Dermis microvascular lymphatic vessel endothelial cell (primary cell): ENCODE measurements around the gene ARFRP1. TPM values are rescaled to one million over a fixed set of nuclear protein-coding genes. Genes with fewer than 3 reads are reported as not detected.
A peak's percentile ranks its signal among the peaks of the same experiment; 100 is the strongest.
"Not testable (repeated sequence)": the region's sequence is repeated elsewhere in the genome, so short reads cannot be mapped to it uniquely, and the experiment has no call there.

Source experiments
- DNase-seq, 2 donors: peaks; one replicate each; pipeline versions ENCODE4 v3.0.0 to v3.0.0-alpha.2; 2010; ENCODE audit warnings: low read depth in 2 of 2
- total RNA-seq: library from RNA; depleted of rRNA; stranded (reverse); fragments of >200 nt; gene quantifications from 2 replicates; pipeline ENCODE4 v1.2.1, GENCODE V29; 2014

The ARFRP1 gene
- total RNA-seq, 1 donor from 2014 or later, result 22.5 TPM

DNA sequence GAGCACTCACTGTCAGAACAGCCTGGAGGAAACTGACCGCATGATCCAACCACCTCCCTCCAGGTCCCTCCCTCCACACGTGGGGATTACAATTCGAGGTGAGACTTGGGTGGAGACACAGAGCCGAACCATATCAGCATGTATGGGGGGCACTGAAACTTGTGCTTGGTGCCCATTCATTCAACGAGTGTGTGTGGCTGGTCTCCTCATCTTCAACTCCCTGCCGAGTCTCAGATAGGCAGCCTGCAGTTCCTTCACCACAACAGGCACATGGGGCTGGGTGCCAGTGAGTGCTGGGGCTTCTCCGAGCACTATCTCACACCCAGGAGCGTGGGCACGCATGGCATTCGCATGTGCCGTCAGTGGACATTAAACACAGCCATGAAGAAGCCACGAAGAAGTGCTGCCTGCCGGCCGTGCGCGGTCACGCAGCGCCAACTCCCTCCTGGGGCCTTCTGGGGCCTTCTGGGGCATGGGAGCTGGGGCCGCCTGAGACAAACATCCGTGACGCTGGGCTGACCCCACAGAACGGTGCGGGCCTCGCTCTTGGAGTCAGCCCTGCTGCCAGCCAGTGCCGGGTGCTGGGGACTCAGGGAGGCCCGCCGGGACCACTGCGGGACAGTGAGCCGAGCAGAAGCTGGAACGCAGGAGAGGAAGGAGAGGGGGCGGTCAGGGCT, 50.4 kb downstream of the ARFRP1 start:
- no peak for DNase-seq

- DNase-seq, result no peak
Observed at GRCh38 chr20:63656451-63656850, 51.3 kb downstream of the ARFRP1 start.

GRCh38 chr20:63655249-63655648, 52.5 kb downstream of the ARFRP1 start:
- DNase-seq, result no peak

- no peak for DNase-seq
Observed at GRCh38 chr20:63653974-63654668, 53.7 kb downstream of the ARFRP1 start.

GRCh38 chr20:63653041-63653973, 54.5 kb downstream of the ARFRP1 start, which contains the start of gene STMN3:
Gene STMN3 (minus strand): TSS chr20:63653424. CDS start chr20:63653345, 79 bp downstream.
- peak; percentile 37 to 80 for DNase-seq

GRCh38 chr20:63652192-63652980, 55.4 kb downstream of the ARFRP1 start:
- no peak for DNase-seq

DNA sequence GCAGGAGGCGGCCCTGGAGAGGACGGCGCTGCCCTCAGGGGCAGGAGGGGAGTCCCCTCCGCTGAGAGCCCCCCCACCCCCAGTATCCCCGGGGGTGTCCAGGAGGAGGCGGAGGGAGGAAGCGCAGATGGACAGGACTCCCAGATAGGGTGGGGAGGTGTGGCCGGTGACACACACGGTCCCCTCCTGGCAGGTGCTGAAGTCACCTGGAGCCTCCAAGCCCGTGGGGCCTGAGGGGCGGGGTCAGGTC, 55.9 kb downstream of the ARFRP1 start:
- no peak for DNase-seq

GRCh38 chr20:63650486-63650885, 57.3 kb downstream of the ARFRP1 start:
- DNase-seq, result not testable (repeated sequence)

GRCh38 chr20:63648895-63649589, 58.7 kb downstream of the ARFRP1 start:
- no peak for DNase-seq

Other genes starting within 250 kb of the ARFRP1 start
- not detected in 2 replicates for gene KCNQ2, start 235.3 kb downstream of the ARFRP1 start, total RNA-seq
- 9.2 and 22.0 TPM in 2 replicates for gene EEF1A2, start 208.9 kb downstream of the ARFRP1 start, total RNA-seq
- 16.3 and 36.2 TPM in 2 replicates for gene PPDPF, start 187.2 kb downstream of the ARFRP1 start, total RNA-seq
- gene PTK6, start 170.6 kb downstream of the ARFRP1 start, total RNA-seq, result under 0.01 TPM in 2 replicates
- gene SRMS, start 160.2 kb downstream of the ARFRP1 start, total RNA-seq, result not detected in 2 replicates
- 1.1 and 1.3 TPM in 2 replicates for gene FNDC11, start 153.8 kb downstream of the ARFRP1 start, total RNA-seq
- gene HELZ2, start 133.7 kb downstream of the ARFRP1 start, total RNA-seq, result 25.7 and 30.1 TPM in 2 replicates
- 6.3 and 9.4 TPM in 2 replicates for gene GMEB2, start 80.9 kb downstream of the ARFRP1 start, total RNA-seq
- 0.38 and 0.51 TPM in 2 replicates for gene STMN3, start 54.6 kb downstream of the ARFRP1 start, total RNA-seq
- gene RTEL1, start 49.7 kb downstream of the ARFRP1 start, total RNA-seq, result 6.0 and 6.1 TPM in 2 replicates
- 3.9 and 15.4 TPM in 2 replicates for gene TNFRSF6B, start 11.3 kb downstream of the ARFRP1 start, total RNA-seq
- 10.1 and 13.8 TPM in 2 replicates for gene ZGPAT, start 63 bp upstream of the ARFRP1 start, total RNA-seq
- 0.90 and 1.5 TPM in 2 replicates for gene LIME1, start 28.7 kb upstream of the ARFRP1 start, total RNA-seq
- 5.9 and 9.2 TPM in 2 replicates for gene SLC2A4RG, start 31.8 kb upstream of the ARFRP1 start, total RNA-seq
- gene ZBTB46, start 123.3 kb upstream of the ARFRP1 start, total RNA-seq, result 67.1 and 69.7 TPM in 2 replicates
- gene ABHD16B, start 153.5 kb upstream of the ARFRP1 start, total RNA-seq, result not detected in 2 replicates
- 112 and 178 TPM in 2 replicates for gene TPD52L2, start 157.3 kb upstream of the ARFRP1 start, total RNA-seq
- gene DNAJC5, start 187.2 kb upstream of the ARFRP1 start, total RNA-seq, result 67.3 and 89.9 TPM in 2 replicates
- gene UCKL1, start 248.4 kb upstream of the ARFRP1 start, total RNA-seq, result 26.6 and 45.0 TPM in 2 replicates